OCI-LY1 (cell line): ENCODE measurements around the gene TSPYL1.

Experiments used
- H2AFZ ChIP-seq: fragments of 200-600 bp; sonication (generic), shearing (Covaris generic); 2 replicates; pipeline ENCODE4 v1.6.0; 2014; ENCODE audit warnings: antibody characterized with exemption, mild to moderate bottlenecking, low read length
- H3F3A ChIP-seq: fragments of 200-600 bp; sonication (generic), shearing (Covaris generic); 2 replicates; pipeline ENCODE4 v1.6.0; 2014; ENCODE audit warnings: mild to moderate bottlenecking, antibody characterized with exemption, low read length, moderate library complexity; ENCODE audit not compliant: insufficient read depth
- H3K27ac ChIP-seq: fragments of 200-600 bp; sonication (generic); 2 replicates; pipeline ENCODE4 v1.5.1; 2014; ENCODE audit warnings: low read length, mixed run types, mild to moderate bottlenecking, low read depth; ENCODE audit not compliant: poor library complexity, severe bottlenecking
- H3K27me3 ChIP-seq: fragments of 200-600 bp; sonication (generic); 2 replicates; pipeline ENCODE4 v1.6.0; 2014; ENCODE audit warnings: antibody characterized with exemption, mild to moderate bottlenecking, low read length, moderate library complexity; ENCODE audit not compliant: insufficient read depth
- H3K36me3 ChIP-seq: fragments of 200-600 bp; sonication (generic); 2 replicates; pipeline ENCODE4 v1.6.1; 2014; ENCODE audit warnings: mild to moderate bottlenecking, antibody characterized with exemption, low read length, moderate library complexity, mixed read lengths; ENCODE audit not compliant: insufficient read depth
- H3K4me1 ChIP-seq: fragments of 200-600 bp; sonication (generic); 2 replicates; pipeline ENCODE4 v1.5.1; 2014; ENCODE audit warnings: mild to moderate bottlenecking, low read length, moderate library complexity; ENCODE audit not compliant: insufficient read depth, severe bottlenecking
- H3K4me2 ChIP-seq: fragments of 200-600 bp; sonication (generic), shearing (Covaris generic); 2 replicates; pipeline ENCODE4 v1.6.1; 2014; ENCODE audit warnings: low read length
- H3K4me3 ChIP-seq: fragments of 200-600 bp; sonication (generic); 2 replicates; pipeline ENCODE4 v1.5.1; 2014; ENCODE audit warnings: low read length, low read depth, mild to moderate bottlenecking, mixed read lengths; ENCODE audit not compliant: poor library complexity, severe bottlenecking
- H3K79me2 ChIP-seq: fragments of 200-600 bp; shearing (Covaris generic); 2 replicates; pipeline ENCODE4 v1.6.1; 2016; ENCODE audit warnings: mixed run types, low read length, mixed read lengths; ENCODE audit not compliant: insufficient read depth
- H3K9ac ChIP-seq: fragments of 200-600 bp; sonication (generic), shearing (Covaris generic); 2 replicates; pipeline ENCODE4 v1.6.1; 2014; ENCODE audit warnings: mild to moderate bottlenecking, low read length, mixed read lengths
- H3K9me2 ChIP-seq: fragments of 200-600 bp; sonication (generic), shearing (Covaris generic); 2 replicates; pipeline ENCODE4 v1.6.1; 2014; ENCODE audit warnings: low read depth, mild to moderate bottlenecking, low read length, mixed read lengths
- H3K9me3 ChIP-seq: fragments of 200-600 bp; shearing (Covaris generic); 2 replicates; pipeline ENCODE4 v1.6.1; 2014; ENCODE audit warnings: low read length, mixed read lengths
- H4K20me1 ChIP-seq: fragments of 200-600 bp; sonication (generic), shearing (Covaris generic); 2 replicates; pipeline ENCODE4 v1.6.0; 2016; ENCODE audit warnings: mild to moderate bottlenecking, low read length; ENCODE audit not compliant: insufficient read depth
- CTCF ChIP-seq: fragments of 200-600 bp; sonication (generic), shearing (Covaris generic); IDR thresholded peaks from 2 replicates; pipeline ENCODE4 v1.5.1; 2017; ENCODE audit warnings: mild to moderate bottlenecking, antibody characterized with exemption, low read length, moderate library complexity, mixed read lengths
- EZH2 ChIP-seq: fragments of 200-600 bp; sonication (generic), shearing (Covaris generic); IDR thresholded peaks from 2 replicates; pipeline ENCODE4 v1.8.0; 2017; ENCODE audit warnings: borderline replicate concordance, mixed run types, mild to moderate bottlenecking, antibody characterized with exemption, low read length, moderate library complexity, mixed read lengths

TSPYL1 gene

GRCh38 chr6:116290799-116291198 lies 11.1 kb upstream of the TSPYL1 start:
- no peaks in the 10 kb centered on the region for H3K4me1 ChIP-seq
- no peaks in the 10 kb centered on the region for H3K27me3 ChIP-seq
- H3F3A ChIP-seq: no peaks in the 10 kb centered on the region
- TF ChIP-seq CTCF (no peak), EZH2 (no peak)
- H3K79me2 ChIP-seq: no peaks in the 10 kb centered on the region
- no peak overlapping the region for H3K4me3 ChIP-seq
- no peaks in the 10 kb centered on the region for H3K9me3 ChIP-seq
- H3K4me2 ChIP-seq: no peak overlapping the region
- H4K20me1 ChIP-seq: no peaks in the 10 kb centered on the region
- no peaks in the 10 kb centered on the region for H3K9me2 ChIP-seq
- H3K27ac ChIP-seq: no peak overlapping the region
- no peaks in the 10 kb centered on the region for H3K36me3 ChIP-seq
- H3K9ac ChIP-seq: no peak overlapping the region
- H2AFZ ChIP-seq: no peak overlapping the region

GRCh38 chr6:116289876-116290275 lies 10.1 kb upstream of the TSPYL1 start:
- H3K4me2 ChIP-seq: no peak overlapping the region
- no peaks in the 10 kb centered on the region for H3K27me3 ChIP-seq
- no peaks in the 10 kb centered on the region for H3K9me3 ChIP-seq
- H3K27ac ChIP-seq: no peak overlapping the region
- H3F3A ChIP-seq: no peaks in the 10 kb centered on the region
- H3K4me1 ChIP-seq: no peaks in the 10 kb centered on the region
- H3K36me3 ChIP-seq: no peaks in the 10 kb centered on the region
- H3K9ac ChIP-seq: no peak overlapping the region
- H3K79me2 ChIP-seq: no peaks in the 10 kb centered on the region
- H2AFZ ChIP-seq: no peak overlapping the region
- no peaks in the 10 kb centered on the region for H3K9me2 ChIP-seq
- no peak overlapping the region for H3K4me3 ChIP-seq
- no peak for TF ChIP-seq EZH2
- no peak for TF ChIP-seq CTCF
- H4K20me1 ChIP-seq: no peaks in the 10 kb centered on the region

- Histone ChIP-seq H3K4me1 (no peaks in the 10 kb centered on the region), H3K36me3 (no peaks in the 10 kb centered on the region)
Observed at GRCh38 chr6:116287689-116288282, 8.1 kb upstream of the TSPYL1 start.

More at GRCh38 chr6:116287689-116288282, 8.1 kb upstream of the TSPYL1 start:
- H4K20me1 ChIP-seq: no peaks in the 10 kb centered on the region
- H3K4me3 ChIP-seq: no peak overlapping the region
- no peak overlapping the region for H3K27ac ChIP-seq
- H3K9me3 ChIP-seq: no peaks in the 10 kb centered on the region
- no peaks in the 10 kb centered on the region for H3K79me2 ChIP-seq
- H2AFZ ChIP-seq: no peak overlapping the region
- H3K9me2 ChIP-seq: no peaks in the 10 kb centered on the region
- peak; percentile 76 for TF ChIP-seq CTCF
- TF ChIP-seq EZH2: no peak
- no peak overlapping the region for H3K9ac ChIP-seq
- H3F3A ChIP-seq: no peaks in the 10 kb centered on the region
- no peaks in the 10 kb centered on the region for H3K27me3 ChIP-seq
- H3K4me2 ChIP-seq: no peak overlapping the region
